GM12878 (cell line): ENCODE data around the gene VDR. TPM values are rescaled to one million over a fixed set of nuclear protein-coding genes. Genes with fewer than 3 reads are reported as not detected.

Experiments used
- ATAC-seq: fragments of 200-7000 bp; cut with Tn5 transposase; 3 replicates; pipeline ENCODE4 v1.9.1; 2020; ENCODE audit warnings: mild to moderate bottlenecking, moderate library complexity
- BruUV-seq: library from RNA; stranded (reverse); fragments of 400-500 nt; replicated peaks from 2 replicates; lab custom pipeline; 2021; lab: Mats Ljungman, UMichigan
- CTCF ChIA-PET: fragments of 300-600 bp; sonication (Branson Sonifier 250); formaldehyde crosslinking; extraction: SDS; loops from one replicate; lab custom pipeline; 2021; ENCODE audit warnings: inconsistent platforms; lab: Yijun Ruan, JAX
- POLR2A ChIA-PET: fragments of 350-600 bp; formaldehyde crosslinking; extraction: SDS; loops from one replicate; lab custom pipeline; 2021; ENCODE audit warnings: inconsistent platforms; lab: Charles Lee
- RAD21 ChIA-PET: fragments of 300-600 bp; sonication (Branson Sonifier 250); formaldehyde crosslinking; loops from one replicate; lab custom pipeline; 2023; ENCODE audit warnings: antibody characterized with exemption; ENCODE audit not compliant: unreplicated experiment; lab: Charles Lee
- SMC1A ChIA-PET: fragments of 300-600 bp; sonication (Branson Sonifier 250); formaldehyde crosslinking; loops from one replicate; lab custom pipeline; 2023; ENCODE audit not compliant: unreplicated experiment, uncharacterized antibody; lab: Charles Lee
- DNase-seq: peaks from one replicate; pipeline ENCODE4 v3.0.0-alpha.2; 2011; ENCODE audit warnings: low read depth, low spot score
- FAIRE-seq: peaks from 3 replicates; lab custom pipeline; 2011; peaks lifted over from hg19 to GRCh38; lab: Jason Lieb, UNC
- H2AFZ ChIP-seq: 2 replicates; pipeline ENCODE4 v1.6.0; 2011; ENCODE audit warnings: low read depth, low read length, control low read depth; ENCODE audit not compliant: control insufficient read depth
- H3K27ac ChIP-seq: 2 replicates; pipeline ENCODE4 v1.5.1; 2011; ENCODE audit warnings: control low read depth; ENCODE audit not compliant: control insufficient read depth, insufficient read depth
- H3K27me3 ChIP-seq, 2 experiments: replicated peaks in 1 of 2; 2 replicates each; pipeline versions ENCODE4 v1.6.0 to v1.6.1; 2011; ENCODE audit warnings: low read length in 1 of 2; ENCODE audit not compliant: control insufficient read depth in 2 of 2, insufficient read depth in 2 of 2
- H3K36me3 ChIP-seq, 2 experiments: 2 replicates each; pipeline ENCODE4 v1.5.1; 2011; ENCODE audit warnings: low read length in 1 of 2; ENCODE audit not compliant: control insufficient read depth in 2 of 2, insufficient read depth in 2 of 2
- H3K4me1 ChIP-seq: 2 replicates; pipeline ENCODE4 v1.6.1; 2011; ENCODE audit warnings: mild to moderate bottlenecking, low read length, moderate library complexity, mixed read lengths; ENCODE audit not compliant: control insufficient read depth, insufficient read depth
- H3K4me2 ChIP-seq: 2 replicates; pipeline ENCODE4 v1.6.0; 2011; ENCODE audit warnings: control low read depth; ENCODE audit not compliant: control insufficient read depth, insufficient read depth
- H3K4me3 ChIP-seq: fragments of 200-600 bp; sonication (generic); 2 replicates; pipeline ENCODE4 v1.5.1; 2016
- H3K79me2 ChIP-seq: 2 replicates; pipeline ENCODE4 v1.6.0; 2011; ENCODE audit warnings: low read length; ENCODE audit not compliant: control insufficient read depth, insufficient read depth
- H3K9ac ChIP-seq: 2 replicates; pipeline ENCODE4 v1.8.0; 2011; ENCODE audit warnings: low read length, control low read depth, mixed read lengths; ENCODE audit not compliant: control insufficient read depth, insufficient read depth
- H3K9me3 ChIP-seq: replicated peaks from 3 replicates; pipeline ENCODE4 v1.5.1; 2011; ENCODE audit warnings: mild to moderate bottlenecking, low read length; ENCODE audit not compliant: control insufficient read depth, insufficient read depth
- H4K20me1 ChIP-seq: 2 replicates; pipeline ENCODE4 v1.6.0; 2011; ENCODE audit not compliant: control insufficient read depth, insufficient read depth
- BACH1 ChIP-seq: fragments of 450-650 bp; IDR thresholded peaks from 2 replicates; pipeline ENCODE4 v1.6.1; 2017; ENCODE audit warnings: mild to moderate bottlenecking, borderline replicate concordance
- CBFB ChIP-seq: IDR thresholded peaks from 2 replicates; pipeline ENCODE4 v1.6.1; 2016; ENCODE audit warnings: antibody characterized with exemption, low read depth
- CHD2 ChIP-seq: IDR thresholded peaks from 2 replicates; pipeline ENCODE4 v1.6.1; 2011; ENCODE audit warnings: low read depth, low read length, improper control_type of control experiment, borderline replicate concordance
- IRF4 ChIP-seq: IDR thresholded peaks from 2 replicates; pipeline ENCODE4 v1.6.1; 2011; ENCODE audit warnings: low read depth, low read length
- JUNB ChIP-seq: IDR thresholded peaks from 2 replicates; pipeline ENCODE4 v1.6.1; 2016; ENCODE audit warnings: antibody characterized with exemption, mild to moderate bottlenecking
- MEF2B ChIP-seq: fragments of 450-650 bp; IDR thresholded peaks from 2 replicates; pipeline ENCODE4 v1.6.1; 2018; ENCODE audit warnings: mild to moderate bottlenecking, moderate library complexity; ENCODE audit not compliant: partially characterized antibody, poor library complexity, severe bottlenecking
- MTA3 ChIP-seq: IDR thresholded peaks from 2 replicates; pipeline ENCODE4 v1.6.1; 2012; ENCODE audit warnings: low read length, inconsistent platforms, borderline replicate concordance
- POLR2AphosphoS2 ChIP-seq: IDR thresholded peaks from 2 replicates; pipeline ENCODE4 v1.6.1; 2011; ENCODE audit warnings: low read depth, mild to moderate bottlenecking, low read length, improper control_type of control experiment, moderate library complexity
- POLR2AphosphoS5 ChIP-seq: IDR thresholded peaks from 2 replicates; pipeline ENCODE4 v1.6.1; 2011; ENCODE audit warnings: mild to moderate bottlenecking, low read length, inconsistent platforms
- STAT3 ChIP-seq: IDR thresholded peaks from 2 replicates; pipeline ENCODE4 v1.6.1; 2011; ENCODE audit warnings: low read depth, low read length, improper control_type of control experiment
- SUPT20H ChIP-seq: IDR thresholded peaks from 2 replicates; pipeline ENCODE4 v1.6.1; 2011; ENCODE audit warnings: low read depth, mild to moderate bottlenecking, low read length, moderate library complexity, borderline replicate concordance; ENCODE audit not compliant: control insufficient read depth
- SUZ12 ChIP-seq: fragments of 200-600 bp; sonication (generic); IDR thresholded peaks from one replicate; pipeline ENCODE4 v1.6.1; 2018; ENCODE audit warnings: antibody characterized with exemption, mild to moderate bottlenecking; ENCODE audit not compliant: unreplicated experiment
- TARDBP ChIP-seq: IDR thresholded peaks from 2 replicates; pipeline ENCODE4 v1.6.1; 2016; ENCODE audit warnings: borderline replicate concordance
- ZNF217 ChIP-seq: fragments of 450-650 bp; IDR thresholded peaks from 2 replicates; pipeline ENCODE4 v1.6.1; 2017; ENCODE audit warnings: antibody characterized with exemption, mild to moderate bottlenecking
- WGBS: methylation state at CpG from one replicate; pipeline ENCODE4 v1.1.6; 2016; ENCODE audit warnings: low lambda C conversion rate; ENCODE audit not compliant: insufficient replicate concordance, insufficient coverage; ENCODE audit errors: missing lambda C conversion rate; 5-methylcytosine and 5-hydroxymethylcytosine counted together
- in situ Hi-C: fragments of 300-500 bp; cut with MboI; formaldehyde crosslinking; loops from 9 replicates; pipeline ENCODE4 v1.14.3; 2018; ENCODE audit warnings: mixed read lengths
- intact Hi-C: fragments of 100-400 bp; cut with micrococcal nuclease; formaldehyde crosslinking; loops from one replicate; pipeline ENCODE4 v1.14.2; 2022; ENCODE audit not compliant: unreplicated experiment
- polyA plus RNA-seq, 11 experiments: library from polyadenylated mRNA; depleted of rRNA in 4 of 11; unstranded in 6 of 11; stranded (reverse) in 5 of 11; fragments of >200 nt; fragmentation: Nextera tagmentation in 4 of 11; fragmentation: Illumina TruSeq in 1 of 11; extraction: Ambion mirVana in 4 of 11; extraction: Trizol in 1 of 11; gene quantifications; 1 replicate in 1 of 11; 2 replicates in 10 of 11; pipeline versions ENCODE4 v1.2.1 to v1.2.3, GENCODE V29; 2011 to 2016; ENCODE audit warnings: inconsistent platforms in 2 of 11, missing spikeins in 2 of 11, low read depth in 1 of 11
- total RNA-seq, 4 experiments: library from RNA; depleted of rRNA in 3 of 4; stranded (reverse); fragments of >200 nt in 3 of 4; fragmentation: Illumina TruSeq in 1 of 4; extraction: Trizol in 1 of 4; gene quantifications; 2 replicates each; pipeline versions ENCODE4 v1.2.1 to v1.2.3, GENCODE V29; 2013 to 2021
- TF ChIP-seq, protein P1 (sequence below): fragments of 450-650 bp; IDR thresholded peaks from 2 replicates; pipeline ENCODE4 v1.6.1; 2016; ENCODE audit warnings: mild to moderate bottlenecking
- TF ChIP-seq, protein P2 (sequence below): fragments of 450-650 bp; formaldehyde crosslinking; IDR thresholded peaks from 2 replicates; pipeline ENCODE4 v1.4.0; 2020; ENCODE audit warnings: mild to moderate bottlenecking, moderate library complexity
- TF ChIP-seq, protein P3 (sequence below): IDR thresholded peaks from 2 replicates; pipeline ENCODE4 v1.6.1; 2012; ENCODE audit warnings: low read depth, low read length, improper control_type of control experiment

Gene VDR
- total and polyA plus RNA-seq, 10 of the 15 experiments (the other 5 are each of a cell fraction or from before 2014, with no cell fraction given) = 0.27 to 7.9 (median 3.0) TPM

DNA sequence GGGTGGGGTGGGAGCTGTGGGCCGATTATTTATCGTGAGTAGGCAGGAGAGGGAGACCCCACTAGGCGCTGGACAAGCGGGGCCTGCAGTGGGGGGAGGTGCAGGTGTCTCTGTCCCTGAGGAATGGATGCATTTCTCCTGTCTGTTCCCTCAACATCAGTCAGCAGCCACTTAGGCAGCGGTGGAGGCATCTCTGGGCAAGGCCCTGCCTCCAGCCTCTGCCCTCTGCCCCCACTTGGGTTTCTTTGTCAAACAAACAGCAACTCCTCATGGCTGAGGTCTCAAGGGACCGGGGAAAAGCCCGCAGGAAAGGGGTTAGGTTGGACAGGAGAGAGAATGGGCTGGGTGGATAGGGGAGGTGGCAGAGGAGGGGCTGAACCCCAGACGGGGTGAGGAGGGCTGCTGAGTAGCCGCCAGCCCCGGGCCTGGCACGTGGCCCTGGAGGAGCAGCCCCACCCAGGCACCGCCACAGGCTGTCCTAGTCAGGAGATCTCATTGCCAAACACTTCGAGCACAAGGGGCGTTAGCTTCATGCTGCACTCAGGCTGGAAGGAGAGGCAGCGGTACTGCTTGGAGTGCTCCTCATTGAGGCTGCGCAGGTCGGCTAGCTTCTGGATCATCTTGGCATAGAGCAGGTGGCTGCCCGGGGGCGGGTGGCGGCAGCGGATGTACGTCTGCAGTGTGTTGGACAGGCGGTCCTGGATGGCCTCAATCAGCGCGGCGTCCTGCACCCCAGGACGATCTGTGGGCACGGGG, 60.4 kb downstream of the VDR start:
- ChIA-PET CTCF (interaction anchor here (1.6 to 14.0 kb wide), 2 partner anchors 9 to 102 kb away, joined by 4 to 207 read pairs; no protein-coding TSS in a partner anchor), SMC1A (no interaction called here), POLR2A (no interaction called here), RAD21 (no interaction called here)
- Histone ChIP-seq H3K9me3 (no peaks in the 10 kb centered on the region), H3K36me3 (no peaks in the 10 kb centered on the region), H2AFZ (no peak overlapping the region), H3K27ac (no peak overlapping the region), H3K4me2 (no peak overlapping the region), H4K20me1 (no peaks in the 10 kb centered on the region), H3K9ac (no peak overlapping the region), H3K27me3 (no peaks in the 10 kb centered on the region; a peak in 2 of 4 replicates), H3K4me3 (no peak overlapping the region), H3K4me1 (no peaks in the 10 kb centered on the region)
- in situ Hi-C loops = no loop called here
- FAIRE-seq = no peak
- 71% methylated on average over 28 of the region's 28 CpGs for WGBS
- no TSS peak for BruUV-seq
- intact Hi-C loops = no loop called here
- no peak for ATAC-seq
- TF ChIP-seq ZNF217 (no peak), STAT3 (no peak), IRF4 (no peak), POLR2AphosphoS2 (no peak), POLR2AphosphoS5 (no peak), BACH1 (no peak), CHD2 (no peak), MTA3 (no peak), MEF2B (no peak), SUPT20H (no peak), CBFB (no peak), SUZ12 (no peak), JUNB (no peak), TARDBP (no peak)
- TF ChIP-seq, protein P1, sequence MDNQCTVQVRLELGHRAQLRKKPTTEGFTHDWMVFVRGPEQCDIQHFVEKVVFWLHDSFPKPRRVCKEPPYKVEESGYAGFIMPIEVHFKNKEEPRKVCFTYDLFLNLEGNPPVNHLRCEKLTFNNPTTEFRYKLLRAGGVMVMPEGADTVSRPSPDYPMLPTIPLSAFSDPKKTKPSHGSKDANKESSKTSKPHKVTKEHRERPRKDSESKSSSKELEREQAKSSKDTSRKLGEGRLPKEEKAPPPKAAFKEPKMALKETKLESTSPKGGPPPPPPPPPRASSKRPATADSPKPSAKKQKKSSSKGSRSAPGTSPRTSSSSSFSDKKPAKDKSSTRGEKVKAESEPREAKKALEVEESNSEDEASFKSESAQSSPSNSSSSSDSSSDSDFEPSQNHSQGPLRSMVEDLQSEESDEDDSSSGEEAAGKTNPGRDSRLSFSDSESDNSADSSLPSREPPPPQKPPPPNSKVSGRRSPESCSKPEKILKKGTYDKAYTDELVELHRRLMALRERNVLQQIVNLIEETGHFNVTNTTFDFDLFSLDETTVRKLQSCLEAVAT = no peak
- TF ChIP-seq, protein P2, sequence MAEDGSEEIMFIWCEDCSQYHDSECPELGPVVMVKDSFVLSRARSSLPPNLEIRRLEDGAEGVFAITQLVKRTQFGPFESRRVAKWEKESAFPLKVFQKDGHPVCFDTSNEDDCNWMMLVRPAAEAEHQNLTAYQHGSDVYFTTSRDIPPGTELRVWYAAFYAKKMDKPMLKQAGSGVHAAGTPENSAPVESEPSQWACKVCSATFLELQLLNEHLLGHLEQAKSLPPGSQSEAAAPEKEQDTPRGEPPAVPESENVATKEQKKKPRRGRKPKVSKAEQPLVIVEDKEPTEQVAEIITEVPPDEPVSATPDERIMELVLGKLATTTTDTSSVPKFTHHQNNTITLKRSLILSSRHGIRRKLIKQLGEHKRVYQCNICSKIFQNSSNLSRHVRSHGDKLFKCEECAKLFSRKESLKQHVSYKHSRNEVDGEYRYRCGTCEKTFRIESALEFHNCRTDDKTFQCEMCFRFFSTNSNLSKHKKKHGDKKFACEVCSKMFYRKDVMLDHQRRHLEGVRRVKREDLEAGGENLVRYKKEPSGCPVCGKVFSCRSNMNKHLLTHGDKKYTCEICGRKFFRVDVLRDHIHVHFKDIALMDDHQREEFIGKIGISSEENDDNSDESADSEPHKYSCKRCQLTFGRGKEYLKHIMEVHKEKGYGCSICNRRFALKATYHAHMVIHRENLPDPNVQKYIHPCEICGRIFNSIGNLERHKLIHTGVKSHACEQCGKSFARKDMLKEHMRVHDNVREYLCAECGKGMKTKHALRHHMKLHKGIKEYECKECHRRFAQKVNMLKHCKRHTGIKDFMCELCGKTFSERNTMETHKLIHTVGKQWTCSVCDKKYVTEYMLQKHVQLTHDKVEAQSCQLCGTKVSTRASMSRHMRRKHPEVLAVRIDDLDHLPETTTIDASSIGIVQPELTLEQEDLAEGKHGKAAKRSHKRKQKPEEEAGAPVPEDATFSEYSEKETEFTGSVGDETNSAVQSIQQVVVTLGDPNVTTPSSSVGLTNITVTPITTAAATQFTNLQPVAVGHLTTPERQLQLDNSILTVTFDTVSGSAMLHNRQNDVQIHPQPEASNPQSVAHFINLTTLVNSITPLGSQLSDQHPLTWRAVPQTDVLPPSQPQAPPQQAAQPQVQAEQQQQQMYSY (CRISPR knock-in tag) = no peak
- TF ChIP-seq, protein P3, sequence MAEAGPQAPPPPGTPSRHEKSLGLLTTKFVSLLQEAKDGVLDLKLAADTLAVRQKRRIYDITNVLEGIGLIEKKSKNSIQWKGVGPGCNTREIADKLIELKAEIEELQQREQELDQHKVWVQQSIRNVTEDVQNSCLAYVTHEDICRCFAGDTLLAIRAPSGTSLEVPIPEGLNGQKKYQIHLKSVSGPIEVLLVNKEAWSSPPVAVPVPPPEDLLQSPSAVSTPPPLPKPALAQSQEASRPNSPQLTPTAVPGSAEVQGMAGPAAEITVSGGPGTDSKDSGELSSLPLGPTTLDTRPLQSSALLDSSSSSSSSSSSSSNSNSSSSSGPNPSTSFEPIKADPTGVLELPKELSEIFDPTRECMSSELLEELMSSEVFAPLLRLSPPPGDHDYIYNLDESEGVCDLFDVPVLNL = no peak
- TF ChIP-seq, all 136 proteins: peak for 0
- DNase-seq = no peak
- H3K79me2 ChIP-seq = no peaks in the 10 kb centered on the region
